Measurements from ENCODE around the gene ZC3H13.

Gene ZC3H13, protein sequence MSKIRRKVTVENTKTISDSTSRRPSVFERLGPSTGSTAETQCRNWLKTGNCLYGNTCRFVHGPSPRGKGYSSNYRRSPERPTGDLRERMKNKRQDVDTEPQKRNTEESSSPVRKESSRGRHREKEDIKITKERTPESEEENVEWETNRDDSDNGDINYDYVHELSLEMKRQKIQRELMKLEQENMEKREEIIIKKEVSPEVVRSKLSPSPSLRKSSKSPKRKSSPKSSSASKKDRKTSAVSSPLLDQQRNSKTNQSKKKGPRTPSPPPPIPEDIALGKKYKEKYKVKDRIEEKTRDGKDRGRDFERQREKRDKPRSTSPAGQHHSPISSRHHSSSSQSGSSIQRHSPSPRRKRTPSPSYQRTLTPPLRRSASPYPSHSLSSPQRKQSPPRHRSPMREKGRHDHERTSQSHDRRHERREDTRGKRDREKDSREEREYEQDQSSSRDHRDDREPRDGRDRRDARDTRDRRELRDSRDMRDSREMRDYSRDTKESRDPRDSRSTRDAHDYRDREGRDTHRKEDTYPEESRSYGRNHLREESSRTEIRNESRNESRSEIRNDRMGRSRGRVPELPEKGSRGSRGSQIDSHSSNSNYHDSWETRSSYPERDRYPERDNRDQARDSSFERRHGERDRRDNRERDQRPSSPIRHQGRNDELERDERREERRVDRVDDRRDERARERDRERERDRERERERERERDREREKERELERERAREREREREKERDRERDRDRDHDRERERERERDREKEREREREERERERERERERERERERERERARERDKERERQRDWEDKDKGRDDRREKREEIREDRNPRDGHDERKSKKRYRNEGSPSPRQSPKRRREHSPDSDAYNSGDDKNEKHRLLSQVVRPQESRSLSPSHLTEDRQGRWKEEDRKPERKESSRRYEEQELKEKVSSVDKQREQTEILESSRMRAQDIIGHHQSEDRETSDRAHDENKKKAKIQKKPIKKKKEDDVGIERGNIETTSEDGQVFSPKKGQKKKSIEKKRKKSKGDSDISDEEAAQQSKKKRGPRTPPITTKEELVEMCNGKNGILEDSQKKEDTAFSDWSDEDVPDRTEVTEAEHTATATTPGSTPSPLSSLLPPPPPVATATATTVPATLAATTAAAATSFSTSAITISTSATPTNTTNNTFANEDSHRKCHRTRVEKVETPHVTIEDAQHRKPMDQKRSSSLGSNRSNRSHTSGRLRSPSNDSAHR (N-terminal part only)

DNA sequence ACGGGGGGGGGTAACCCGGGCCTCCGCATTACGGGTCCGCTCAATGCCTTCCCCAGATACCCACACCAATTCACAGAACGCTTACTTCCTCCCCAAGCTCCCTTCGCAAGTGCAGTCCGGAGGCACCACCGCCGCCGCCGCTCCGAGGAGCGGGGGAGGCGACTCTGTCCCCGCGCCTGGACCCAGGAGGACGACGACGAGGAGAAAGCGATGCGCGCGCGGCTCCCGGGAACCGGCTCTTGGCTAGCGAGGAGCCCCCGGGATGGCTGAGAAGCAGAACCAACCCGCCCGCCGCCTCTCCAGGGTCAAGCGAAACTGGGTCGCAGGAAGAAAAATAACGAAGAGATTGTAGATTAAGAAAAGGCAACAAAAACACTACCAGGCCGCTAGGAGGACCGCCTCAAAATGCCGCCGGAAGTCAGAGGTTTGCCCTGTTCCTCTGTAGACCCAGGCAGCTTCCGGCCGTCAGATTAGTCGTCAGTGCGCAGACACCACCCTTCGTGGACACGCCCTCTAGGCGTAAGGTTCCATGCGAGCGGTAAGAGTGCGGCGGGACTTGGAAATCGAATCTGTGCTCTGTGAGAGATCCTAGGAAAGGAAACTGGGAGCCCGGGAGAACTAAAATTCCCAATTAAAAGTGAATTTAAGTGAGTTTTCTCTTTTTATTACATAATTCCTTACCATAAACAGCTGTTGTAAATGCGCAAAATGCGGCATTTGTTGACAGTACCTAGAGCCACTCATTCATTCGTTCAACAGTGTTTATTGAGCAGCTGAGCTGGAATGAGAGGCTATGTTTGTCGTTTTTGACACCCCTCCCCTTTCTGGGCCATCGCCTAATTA is at the start of gene ZC3H13:
TSS of gene ZC3H13 (minus strand) at position 428 of the 843 bp plus-strand sequence. CDS start 7,239 bp downstream, outside the sequence.
- peak; percentile 96 for DNase-seq

GRCh38 chr13:46102255-46102605 is 49.7 kb upstream of the ZC3H13 start:
- no peak for DNase-seq

DNA sequence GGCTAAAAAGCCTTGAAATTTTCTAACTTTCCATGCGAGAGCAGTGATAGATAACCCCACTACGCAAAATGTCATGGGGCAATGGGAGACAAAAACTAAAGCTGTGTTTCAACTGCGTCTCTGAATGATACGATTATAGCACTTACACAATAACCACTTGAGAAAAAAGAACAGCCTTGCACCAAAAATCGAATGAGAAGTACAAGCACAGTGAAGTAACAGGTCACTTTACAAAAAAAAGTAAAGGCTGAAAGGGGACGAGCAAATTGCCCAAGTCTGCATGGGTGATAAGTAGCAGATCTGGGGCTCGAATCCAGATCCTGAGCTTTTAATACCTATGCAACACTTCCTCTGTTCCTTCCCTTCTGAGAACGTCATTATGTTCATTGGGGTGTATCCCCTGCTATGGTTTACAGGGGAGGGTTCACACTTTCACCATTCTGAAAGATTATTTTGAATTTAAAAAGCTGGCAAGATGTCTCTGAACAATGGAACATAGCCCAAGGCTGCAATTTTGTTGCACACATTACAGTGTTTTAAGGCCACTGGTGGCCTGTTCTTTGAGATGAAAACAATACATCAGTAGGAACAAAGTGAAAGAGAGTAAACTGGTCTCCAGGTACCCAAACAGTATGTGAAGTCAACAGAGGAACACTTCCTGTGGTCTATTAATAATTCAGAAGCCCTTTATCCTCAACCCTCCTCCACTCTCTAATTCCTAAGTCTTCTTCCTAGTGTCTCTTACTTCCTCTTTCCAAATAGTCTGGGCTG is 49.1 kb upstream of the ZC3H13 start:
- DNase-seq, result peak; percentile 57 to 63

- no peak for DNase-seq
Observed at GRCh38 chr13:46101002-46101401, 48.5 kb upstream of the ZC3H13 start.

GRCh38 chr13:46100191-46100815 is 47.8 kb upstream of the ZC3H13 start:
- DNase-seq, result peak; percentile 8 to 39

DNA sequence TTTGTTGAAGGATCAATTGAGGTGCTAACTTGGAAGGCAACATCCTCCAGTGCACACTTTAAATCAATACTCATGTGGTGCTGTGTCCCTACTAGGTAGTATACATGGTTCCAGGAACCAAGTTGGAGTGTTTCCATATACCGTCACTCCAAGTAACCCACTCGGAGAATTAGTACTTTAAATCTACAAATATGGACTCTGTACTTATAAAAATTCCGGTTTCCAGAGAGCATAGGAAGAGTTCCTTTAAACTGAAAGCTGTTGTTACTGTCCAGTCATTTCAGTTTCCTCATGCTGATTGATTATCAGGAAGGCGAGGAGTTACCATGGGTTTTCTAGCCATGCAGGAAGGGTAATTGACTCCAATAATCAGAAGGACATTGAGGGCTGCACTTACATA is 45.1 kb upstream of the ZC3H13 start:
- DNase-seq, result no peak

GRCh38 chr13:46097015-46097414 is 44.5 kb upstream of the ZC3H13 start:
- DNase-seq, result no peak

- DNase-seq, result no peak
Observed at GRCh38 chr13:46094478-46094877, 41.9 kb upstream of the ZC3H13 start.

GRCh38 chr13:46088821-46089562 is 36.4 kb upstream of the ZC3H13 start:
- no peak for DNase-seq

- no peak for DNase-seq
Observed at GRCh38 chr13:46087481-46087880, 34.9 kb upstream of the ZC3H13 start.

- no peak for DNase-seq
Observed at GRCh38 chr13:46086985-46087384, 34.4 kb upstream of the ZC3H13 start.

GRCh38 chr13:46086421-46086922 is 33.9 kb upstream of the ZC3H13 start:
- no peak for DNase-seq

- DNase-seq, result no peak
Observed at GRCh38 chr13:46085737-46086136, 33.2 kb upstream of the ZC3H13 start.

- no peak for DNase-seq
Observed at GRCh38 chr13:46082324-46082723, 29.8 kb upstream of the ZC3H13 start.

- DNase-seq, result no peak
Observed at GRCh38 chr13:46079770-46080169, 27.2 kb upstream of the ZC3H13 start.

- DNase-seq, result peak; percentile 45
Observed at GRCh38 chr13:46077265-46077664, 24.7 kb upstream of the ZC3H13 start.

DNA sequence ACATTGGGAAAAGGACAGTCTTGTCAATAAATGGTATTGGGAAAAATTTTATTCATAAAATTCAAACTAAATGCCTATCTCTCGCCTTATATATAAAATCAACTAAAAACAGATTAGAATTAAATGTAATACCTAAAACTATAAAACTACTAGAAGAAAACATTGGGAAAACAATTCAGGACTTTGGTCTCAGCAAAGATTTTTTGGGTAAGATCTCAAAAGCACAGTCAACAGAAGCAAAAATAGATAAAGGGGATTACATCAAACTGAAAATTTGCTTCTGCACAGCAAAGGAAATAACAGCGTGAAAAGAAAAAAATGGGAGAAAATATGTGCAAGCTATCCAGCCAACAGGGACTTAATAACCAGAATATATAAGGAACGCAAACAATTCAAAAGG is 24.3 kb upstream of the ZC3H13 start:
- DNase-seq, result no peak

- DNase-seq, result no peak
Observed at GRCh38 chr13:46075811-46076210, 23.3 kb upstream of the ZC3H13 start.

DNA sequence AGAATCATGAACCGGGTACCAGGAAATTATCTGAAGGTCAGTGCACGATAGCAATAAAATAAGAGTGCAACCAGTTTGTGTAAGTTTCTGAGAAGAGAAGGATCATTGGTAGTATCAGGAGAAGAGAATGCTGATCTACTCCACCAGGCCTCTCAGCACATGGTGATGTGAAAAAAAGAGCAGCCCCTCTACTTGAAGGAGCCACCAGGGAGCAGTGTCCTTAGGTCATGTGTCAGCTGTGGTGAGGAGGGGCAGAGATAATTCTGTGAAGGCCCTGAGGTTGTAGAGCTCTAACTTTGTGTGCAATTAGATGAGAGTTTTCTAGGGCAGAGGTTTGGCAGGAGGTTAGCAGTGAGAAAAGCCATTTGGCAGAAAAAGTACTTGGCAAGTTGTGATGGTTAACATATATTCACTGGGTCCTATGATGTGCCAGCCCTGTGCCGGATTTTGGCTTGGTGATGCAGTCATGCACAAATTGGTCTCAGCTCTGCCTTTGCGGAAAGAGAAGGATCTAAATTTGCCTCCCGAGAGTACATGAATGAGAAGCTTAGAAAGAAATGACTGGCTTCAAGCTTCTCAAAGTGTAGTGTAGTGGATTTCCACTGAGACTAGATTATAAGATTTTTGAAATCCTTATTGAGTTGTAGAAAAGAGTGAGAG is 19.2 kb upstream of the ZC3H13 start:
- peak; percentile 42 to 43 for DNase-seq

Data from Kasumi-1 (cell line).